HG03469 (cell line): Measurements from ENCODE around the gene CDT1.
"Not testable (repeated sequence)": the region's sequence is repeated elsewhere in the genome, so short reads cannot be mapped to it uniquely, and the experiment has no call there.

Experiments
- ATAC-seq: cut with Tn5 transposase; IDR thresholded peaks from one replicate; pipeline ENCODE4 v1.9.1; 2021; ENCODE audit warnings: mild to moderate bottlenecking, moderate library complexity, moderate number of reproducible peaks; ENCODE audit not compliant: unreplicated experiment

Gene CDT1

DNA sequence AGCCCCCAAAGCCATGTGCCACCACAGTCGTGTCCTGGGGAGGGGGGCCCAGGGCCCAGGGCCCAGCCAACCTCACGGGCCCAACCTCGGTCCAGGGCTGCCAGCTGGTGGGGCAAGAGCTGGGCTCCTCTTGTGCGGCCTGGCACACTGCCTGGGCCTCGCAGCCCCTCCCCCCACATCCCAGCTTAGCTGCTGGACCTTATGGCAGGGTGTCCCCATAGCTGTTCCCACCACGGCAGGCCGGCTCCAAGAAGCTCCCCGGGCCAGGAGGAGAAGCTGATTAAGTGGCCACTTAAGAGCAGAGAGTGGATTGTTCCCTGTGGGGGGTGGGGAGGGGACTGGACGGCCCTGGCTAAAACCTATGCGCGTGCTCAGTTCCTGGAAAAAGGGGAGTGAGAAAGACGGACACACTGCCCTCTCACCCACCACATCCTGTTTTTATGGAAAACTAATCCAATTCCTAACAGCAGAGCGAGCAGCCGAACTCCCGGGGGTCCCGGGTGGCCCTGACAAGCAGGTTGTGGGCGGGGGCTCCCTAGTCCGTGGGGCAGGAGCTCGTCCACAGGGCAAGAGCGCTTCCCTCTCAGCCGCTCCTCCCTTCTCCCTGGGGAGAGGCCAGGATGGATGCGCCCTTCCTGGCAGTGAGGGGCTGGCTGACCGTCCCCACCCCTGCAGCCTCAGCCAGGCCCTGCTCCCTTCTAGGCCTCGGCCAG is 35.4 kb upstream of the CDT1 start:
- ATAC-seq, result no peak

DNA sequence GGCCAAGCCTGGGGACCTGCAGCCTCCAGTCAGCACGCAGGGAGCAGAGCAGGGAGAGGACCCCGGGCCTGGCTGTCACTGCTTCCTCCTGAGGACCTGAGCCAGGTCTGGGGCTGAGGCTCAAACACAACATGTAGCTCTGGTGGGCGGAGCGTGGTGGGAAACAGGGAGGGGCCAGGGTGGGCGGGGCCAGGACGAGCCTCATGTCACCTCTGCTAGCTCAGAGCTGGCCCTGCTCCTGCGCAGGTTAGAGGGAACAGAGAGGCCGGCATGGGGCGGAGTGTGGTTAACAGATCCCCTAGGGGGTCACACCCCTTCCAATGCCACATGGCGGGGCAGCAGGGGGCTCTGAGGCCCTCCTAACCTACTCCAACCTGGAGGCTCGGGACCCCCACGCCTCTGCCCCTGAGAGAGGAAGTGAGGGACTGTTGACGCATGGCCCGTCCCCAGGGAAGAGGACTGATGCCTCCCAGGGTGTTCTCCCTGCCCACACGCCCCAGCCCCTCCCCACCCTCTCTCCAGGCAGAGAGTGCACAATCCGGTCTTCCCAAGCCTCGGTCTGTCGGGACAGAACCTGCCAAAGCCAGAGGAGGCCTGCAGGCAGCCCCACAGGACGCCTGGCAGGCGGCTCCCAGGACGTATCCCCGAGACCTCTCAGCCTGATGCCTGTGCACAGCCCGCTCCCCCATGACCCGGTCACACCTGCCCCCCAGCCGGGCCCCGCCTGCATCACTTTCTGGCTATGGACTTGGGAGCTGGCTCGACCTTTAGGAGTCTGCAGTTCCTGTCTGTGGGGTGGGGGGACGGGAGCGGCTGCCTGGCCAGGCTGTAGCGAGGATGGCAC is 33.8 kb upstream of the CDT1 start:
- ATAC-seq, result no peak

- no peak for ATAC-seq
Measured at GRCh38 chr16:88770461-88771293, 32.9 kb upstream of the CDT1 start.

GRCh38 chr16:88771294-88771772 is 32.3 kb upstream of the CDT1 start:
- ATAC-seq, result no peak

- not testable (repeated sequence) for ATAC-seq
Measured at GRCh38 chr16:88771781-88772180, 31.8 kb upstream of the CDT1 start.

DNA sequence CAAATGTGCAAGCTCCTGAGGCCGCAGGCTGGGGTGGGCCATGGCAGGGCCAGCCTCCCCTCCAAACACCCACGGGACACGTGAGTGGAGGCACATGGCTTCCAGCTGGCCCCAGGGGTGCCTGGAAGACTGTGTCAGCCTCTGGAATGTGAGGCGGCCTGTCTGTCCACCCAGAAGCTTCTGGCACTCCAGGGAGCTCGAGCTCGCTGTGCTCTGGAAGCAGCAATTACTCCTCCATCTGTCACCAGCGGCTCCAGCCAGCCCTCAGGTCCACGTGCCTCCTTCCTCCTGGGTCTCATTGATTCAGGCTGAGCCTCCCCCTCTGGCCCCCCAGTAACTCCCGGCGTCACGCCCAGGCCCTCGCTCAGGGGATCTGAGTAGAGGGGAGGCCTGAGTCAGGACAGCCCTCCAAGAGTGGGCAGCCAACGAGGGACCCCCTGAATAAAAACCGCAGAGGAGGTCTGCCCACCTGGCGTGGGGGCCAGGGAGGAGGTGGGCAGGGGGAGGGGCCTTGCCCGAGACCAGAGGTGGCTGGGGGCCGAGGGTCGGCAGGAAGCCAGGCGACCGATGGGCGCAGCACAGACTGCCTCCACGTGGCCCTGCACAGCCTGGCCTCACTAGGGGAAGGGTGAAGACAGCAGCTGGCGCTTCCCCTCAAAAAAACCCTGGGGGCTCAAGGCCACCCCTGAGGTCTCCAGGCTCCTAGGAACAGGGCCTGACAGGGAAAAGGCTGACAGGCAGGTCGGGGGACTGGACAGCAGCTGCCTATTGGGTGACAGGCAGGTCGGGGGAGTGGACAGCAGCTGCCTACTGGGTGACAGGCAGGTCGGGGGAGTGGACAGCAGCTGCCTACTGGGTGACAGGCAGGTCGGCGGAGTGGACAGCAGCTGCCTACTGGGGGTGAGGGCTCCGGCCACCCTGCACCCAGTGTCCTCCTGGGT is 30.4 kb upstream of the CDT1 start:
- no peak for ATAC-seq

DNA sequence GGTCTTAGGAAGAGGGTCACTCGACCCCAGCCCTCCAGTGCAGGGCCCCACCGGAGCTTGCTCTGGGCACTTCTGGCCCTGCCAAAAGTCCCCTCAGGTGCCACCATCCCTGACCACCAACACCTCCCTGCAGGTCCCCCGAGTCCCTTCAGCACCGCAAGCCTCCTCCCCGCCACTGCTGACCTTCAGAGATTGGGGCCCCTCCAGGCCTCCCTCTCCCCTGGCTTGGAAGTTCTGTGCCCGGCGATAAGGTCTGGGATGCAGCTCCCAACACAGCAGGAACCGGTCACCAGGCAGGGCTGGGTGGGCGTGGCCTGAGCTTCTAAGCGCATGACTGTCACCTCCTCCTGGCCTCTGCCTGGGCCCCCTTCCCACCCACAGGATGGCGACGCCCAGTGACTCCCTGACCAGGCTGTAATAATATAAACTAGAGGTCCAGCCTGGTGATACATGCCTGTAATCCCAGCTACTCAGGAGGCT is 29.7 kb upstream of the CDT1 start:
- no peak for ATAC-seq

- no peak for ATAC-seq
Measured at GRCh38 chr16:88774544-88775393, 28.8 kb upstream of the CDT1 start.

- ATAC-seq, result no peak
Measured at GRCh38 chr16:88775825-88776224, 27.8 kb upstream of the CDT1 start.

GRCh38 chr16:88777471-88778270 is 25.9 kb upstream of the CDT1 start:
- ATAC-seq, result no peak

DNA sequence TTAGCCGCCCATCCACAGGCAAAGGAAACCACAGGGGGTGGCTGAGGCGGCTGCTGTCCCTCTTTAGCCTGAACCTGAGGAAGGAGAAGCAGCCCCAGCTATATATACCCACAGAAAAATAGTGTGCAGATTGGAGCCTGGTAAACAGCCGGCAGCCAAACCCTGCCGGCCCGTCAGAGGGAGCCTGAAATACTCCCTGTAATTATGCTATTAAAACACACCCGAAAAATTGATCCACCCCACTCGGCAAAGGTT is 25.4 kb upstream of the CDT1 start:
- no peak for ATAC-seq

DNA sequence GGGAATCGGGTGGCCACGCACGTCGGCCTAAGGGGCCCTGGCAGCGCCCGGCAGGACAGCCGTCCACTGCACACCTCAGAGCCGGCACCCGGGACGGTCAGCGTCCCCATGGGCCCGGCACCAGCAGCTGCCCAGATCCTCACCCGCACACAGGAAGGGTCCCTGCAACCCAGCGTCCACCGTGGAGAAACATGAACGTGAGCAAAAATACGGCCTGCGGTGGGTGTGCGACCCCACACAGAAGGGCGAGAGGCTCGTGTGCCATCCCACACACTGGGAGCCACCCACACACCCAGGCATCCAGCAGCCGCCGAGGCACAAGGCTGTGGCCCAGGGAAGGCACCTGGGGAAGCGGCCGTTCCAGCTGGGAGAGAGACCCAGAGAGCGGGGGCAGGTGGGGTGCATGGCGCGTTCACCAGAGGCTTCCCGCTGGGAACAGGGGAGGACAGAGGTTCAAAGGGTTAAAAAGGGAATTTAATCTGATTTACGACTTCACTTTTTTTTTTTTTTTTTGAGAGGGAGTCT is 25.0 kb upstream of the CDT1 start:
- ATAC-seq, result no peak

GRCh38 chr16:88779406-88780141 is 24.0 kb upstream of the CDT1 start:
- no peak for ATAC-seq

- no peak for ATAC-seq
Measured at GRCh38 chr16:88780142-88781062, 23.2 kb upstream of the CDT1 start.

- ATAC-seq, result no peak
Measured at GRCh38 chr16:88781140-88782077, 22.2 kb upstream of the CDT1 start.
